ENCODE results near the gene USH1C.

The USH1C gene

GRCh38 chr11:17570034-17570433, 25.8 kb upstream of the USH1C start:
- DNase-seq (ENCODE audit: low read depth), result no peak

- DNase-seq (ENCODE audit: low read depth), result no peak
Measured at GRCh38 chr11:17568944-17569343, 24.7 kb upstream of the USH1C start.

DNA sequence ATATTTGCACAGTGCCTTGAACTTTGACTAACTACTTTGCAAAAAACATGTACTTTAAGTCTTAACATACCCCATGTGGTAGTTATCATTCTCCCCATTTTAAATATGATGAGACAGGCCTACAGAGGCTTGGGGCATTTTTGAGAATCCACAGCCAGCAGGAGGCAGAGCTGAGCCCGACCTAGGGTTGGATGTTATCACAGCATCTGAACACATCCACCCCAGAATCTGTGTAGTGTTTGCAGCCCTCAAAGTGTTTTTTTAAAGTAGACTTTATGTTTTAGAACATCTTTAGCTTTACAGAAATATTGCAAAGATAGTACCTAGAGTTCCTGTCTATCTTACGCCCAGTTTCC, 20.4 kb upstream of the USH1C start:
- no peak for DNase-seq (ENCODE audit: low read depth)

DNA sequence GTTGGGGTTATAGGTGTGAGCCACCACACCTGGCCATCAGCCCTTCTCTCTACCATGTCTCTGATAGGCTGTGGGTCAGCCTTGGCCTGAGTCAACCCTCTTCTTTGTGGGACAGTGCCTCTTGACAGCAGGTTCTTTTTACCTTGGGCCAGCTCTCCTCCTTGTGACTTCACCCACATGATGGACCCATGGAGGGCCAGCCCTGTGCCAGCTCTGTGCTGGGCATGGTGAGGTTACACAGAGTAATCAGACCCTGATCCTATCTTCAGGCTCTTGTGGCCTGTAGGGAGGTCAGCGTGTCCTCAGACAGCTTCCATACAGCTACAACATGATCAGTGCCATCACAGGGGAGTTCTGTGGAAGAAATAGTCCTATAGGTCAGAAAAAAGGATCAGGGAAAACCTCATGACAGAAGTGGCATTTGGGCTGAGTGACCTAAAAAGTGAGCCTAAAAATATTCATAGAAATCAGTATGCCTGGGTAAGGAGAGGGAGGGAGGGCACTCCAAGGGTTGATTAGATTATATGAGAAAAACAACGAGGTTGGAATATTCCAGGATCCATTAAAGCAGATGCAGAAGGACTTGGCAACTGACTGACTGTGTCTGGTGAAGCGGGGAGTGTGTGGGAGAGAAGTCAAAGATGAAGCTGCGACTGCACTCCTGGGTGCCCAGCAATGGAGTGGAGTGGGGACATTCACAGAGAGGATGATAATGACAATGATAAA, 19.9 kb upstream of the USH1C start:
- DNase-seq (ENCODE audit: low read depth), result no peak

DNA sequence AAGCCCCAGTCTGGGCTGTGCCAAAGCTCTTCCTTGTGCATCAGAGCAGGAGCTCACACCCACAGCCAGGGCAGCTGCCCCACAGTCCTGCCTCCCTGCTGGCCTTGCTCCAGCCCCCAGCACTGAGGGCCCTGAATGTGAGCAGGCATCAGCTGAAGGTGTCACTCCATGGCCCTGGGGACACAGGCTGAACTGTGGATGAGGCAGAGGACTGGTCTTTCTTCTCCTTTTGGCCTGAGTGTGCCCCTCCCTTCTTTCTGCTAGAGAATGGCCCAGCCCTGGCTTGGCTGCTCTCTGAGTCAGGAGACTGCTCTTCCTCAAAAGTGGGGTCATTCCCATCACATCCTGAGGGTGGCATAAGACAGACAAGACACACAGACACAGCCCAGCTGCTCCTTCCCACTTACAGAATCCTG, 19.0 kb upstream of the USH1C start:
- DNase-seq (ENCODE audit: low read depth), result no peak

- DNase-seq (ENCODE audit: low read depth), result no peak
Measured at GRCh38 chr11:17561526-17561925, 17.3 kb upstream of the USH1C start.

- no peak for DNase-seq (ENCODE audit: low read depth)
Measured at GRCh38 chr11:17561111-17561415, 16.8 kb upstream of the USH1C start.

- DNase-seq (ENCODE audit: low read depth), result no peak
Measured at GRCh38 chr11:17560281-17561110, 16.3 kb upstream of the USH1C start.

- no peak for DNase-seq (ENCODE audit: low read depth)
Measured at GRCh38 chr11:17559341-17560087, 15.3 kb upstream of the USH1C start.

DNA sequence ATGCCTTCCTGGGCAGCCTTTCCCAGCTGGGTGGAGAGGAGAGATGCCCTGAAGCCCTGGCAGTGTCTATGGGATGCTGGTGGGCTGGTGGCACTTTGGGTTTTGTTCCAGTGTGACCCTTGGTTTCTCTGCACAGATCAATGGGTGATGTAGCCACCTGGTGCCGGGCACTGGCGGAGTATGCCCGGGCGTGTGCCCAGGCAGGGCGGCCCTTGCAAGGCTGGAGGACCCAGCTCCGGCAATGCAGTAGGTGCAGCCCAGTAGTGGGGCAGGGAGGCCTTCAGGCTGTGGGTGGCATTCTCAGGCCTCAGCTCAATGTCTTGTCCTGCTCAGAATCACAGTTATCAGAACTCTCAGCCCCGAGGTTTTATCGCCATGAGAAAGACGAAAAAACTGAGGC, 14.7 kb upstream of the USH1C start:
- DNase-seq (ENCODE audit: low read depth), result no peak

- no peak for DNase-seq (ENCODE audit: low read depth)
Measured at GRCh38 chr11:17558025-17558780, 14.0 kb upstream of the USH1C start.

DNA sequence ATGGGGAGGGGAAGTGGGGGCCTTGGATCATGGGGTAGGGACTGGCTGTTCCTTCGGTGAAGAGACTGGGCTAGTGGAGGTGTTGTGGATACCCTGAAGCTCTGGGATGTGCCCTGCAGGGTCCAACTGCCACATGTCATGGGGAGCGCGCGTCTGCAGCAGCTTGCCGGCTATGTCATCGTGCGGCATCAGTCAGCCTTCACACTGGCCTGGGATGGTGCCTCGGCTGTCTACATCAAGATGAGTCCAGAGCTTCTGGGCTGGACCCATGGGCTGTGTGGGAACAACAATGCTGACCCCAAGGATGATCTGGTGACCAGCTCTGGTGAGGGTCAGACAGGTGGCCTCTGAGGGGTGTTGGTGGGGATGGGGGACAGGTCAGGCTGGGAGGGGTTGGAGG, 12.8 kb upstream of the USH1C start:
- no peak for DNase-seq (ENCODE audit: low read depth)

GRCh38 chr11:17554487-17554886, 10.3 kb upstream of the USH1C start:
- no peak for DNase-seq (ENCODE audit: low read depth)

DNA sequence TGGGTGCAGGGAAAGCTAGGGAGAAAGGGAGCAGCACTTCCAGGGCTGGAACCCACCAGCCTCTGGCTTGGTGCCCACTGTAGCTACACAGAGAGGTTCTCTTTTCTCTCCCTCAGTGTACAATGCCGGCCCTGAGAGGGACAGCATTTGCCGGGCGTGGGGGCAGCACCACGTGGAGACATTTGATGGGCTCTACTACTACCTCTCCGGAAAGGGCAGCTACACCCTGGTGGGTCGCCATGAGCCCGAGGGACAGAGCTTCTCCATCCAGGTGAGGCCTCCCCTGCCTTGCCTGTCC, 9.0 kb upstream of the USH1C start:
- no peak for DNase-seq (ENCODE audit: low read depth)

GRCh38 chr11:17552392-17553248, 8.4 kb upstream of the USH1C start:
- DNase-seq (ENCODE audit: low read depth), result no peak

DNA sequence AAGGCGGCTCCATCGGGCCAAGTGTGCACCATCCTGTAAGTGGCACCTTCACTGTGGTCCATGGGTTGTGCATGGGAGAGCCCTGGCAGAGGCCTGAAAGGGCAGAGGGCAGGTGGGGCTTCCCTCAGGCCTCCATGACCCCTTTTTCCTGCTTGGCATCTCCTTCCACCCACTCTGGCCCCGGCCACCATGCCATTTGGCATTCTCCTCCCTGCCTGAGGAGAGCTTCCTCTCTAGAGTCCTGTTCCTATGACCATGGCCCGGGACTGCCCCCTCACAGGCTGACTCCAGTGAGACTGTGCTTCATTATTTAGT, 7.8 kb upstream of the USH1C start:
- no peak for DNase-seq (ENCODE audit: low read depth)

- DNase-seq (ENCODE audit: low read depth), result no peak
Measured at GRCh38 chr11:17551347-17552040, 7.3 kb upstream of the USH1C start.

DNA sequence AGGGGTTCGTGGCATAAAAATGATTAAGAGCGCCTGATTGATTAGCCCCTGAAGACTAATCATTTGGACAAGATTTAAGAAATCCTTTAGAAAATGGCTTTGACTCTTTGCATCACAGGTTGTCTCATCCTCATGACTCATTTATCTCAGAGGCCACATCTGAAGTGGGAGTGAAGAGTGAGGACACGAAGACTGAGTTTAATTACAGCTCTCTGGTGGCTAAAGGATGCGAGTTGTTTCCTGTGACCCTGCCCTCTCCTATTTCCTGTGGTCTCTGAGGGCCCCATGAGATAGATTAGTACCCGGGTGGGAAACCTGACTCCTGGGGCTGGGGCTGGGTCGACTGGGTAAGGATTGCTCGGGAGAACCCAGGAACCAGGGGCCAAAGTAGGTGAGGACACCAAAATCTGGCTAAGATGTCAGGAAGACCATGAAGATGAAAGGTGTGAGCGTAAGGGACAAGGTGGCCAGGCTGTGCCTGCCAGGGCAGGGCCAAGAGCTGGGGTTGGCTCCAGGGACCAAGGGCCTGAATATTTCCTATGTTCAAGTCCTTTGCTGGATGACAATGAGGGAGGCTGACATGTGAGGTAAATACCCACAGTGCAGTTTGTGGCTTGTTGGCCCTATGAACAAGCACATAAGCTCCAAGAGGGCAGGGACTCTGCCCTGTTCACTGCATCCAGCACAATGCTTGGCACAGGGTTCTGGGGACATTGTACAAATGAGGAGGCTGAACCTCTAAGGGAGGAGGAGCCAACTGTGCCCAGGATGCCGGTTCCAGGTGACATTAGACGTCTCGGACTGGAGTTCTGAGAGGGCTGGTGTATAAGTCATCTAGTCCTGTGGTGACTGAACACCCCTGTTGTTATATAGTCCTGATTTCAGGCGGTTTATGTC, 6.5 kb upstream of the USH1C start:
- DNase-seq (ENCODE audit: low read depth), result peak; percentile 23

GRCh38 chr11:17548444-17548843, 4.2 kb upstream of the USH1C start:
- no peak for DNase-seq (ENCODE audit: low read depth)

- no peak for DNase-seq (ENCODE audit: low read depth)
Measured at GRCh38 chr11:17547932-17548331, 3.7 kb upstream of the USH1C start.
